HFF-Myc (cell line): ENCODE results near the gene TRH.

Experiments used
- DNase-seq: peaks from one replicate; pipeline ENCODE4 v3.0.0-alpha.2; 2011; ENCODE audit warnings: low read depth; ENCODE audit errors: extremely low read depth
- H3K4me3 ChIP-seq: replicated peaks from 2 replicates; pipeline ENCODE4 v1.5.1; 2011; ENCODE audit warnings: low read depth, mild to moderate bottlenecking, control low read depth, low read length
- CTCF ChIP-seq: IDR thresholded peaks from 2 replicates; pipeline ENCODE4 v1.5.1; 2012; ENCODE audit warnings: mild to moderate bottlenecking, low read depth, low read length, control low read depth; ENCODE audit errors: missing control alignments

Gene TRH

DNA sequence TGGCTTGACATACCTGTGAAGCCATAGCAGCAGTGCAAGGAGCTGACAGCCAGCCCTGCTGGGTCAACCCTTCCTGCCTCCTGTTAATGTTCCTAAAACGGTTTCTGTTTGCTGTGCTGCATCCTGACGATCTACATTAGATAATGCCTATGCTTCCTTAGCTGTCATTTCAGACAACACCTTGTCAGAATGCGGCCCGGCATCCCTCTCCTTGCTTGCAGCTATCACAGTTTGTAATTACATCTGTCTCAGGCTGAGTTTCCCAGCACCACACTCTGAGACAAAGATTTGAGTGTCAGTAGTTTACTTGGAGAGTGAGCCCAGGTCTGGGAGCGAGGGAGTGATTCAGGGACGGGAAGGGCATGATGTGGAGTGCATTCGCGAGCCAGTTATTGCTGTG lies 9.0 kb downstream of the TRH start:
- no peak for TF ChIP-seq CTCF
- no peak for DNase-seq
- H3K4me3 ChIP-seq = no peak overlapping the region

- no peak for DNase-seq
- no peak for TF ChIP-seq CTCF
- H3K4me3 ChIP-seq = no peak overlapping the region
Observed at GRCh38 chr3:129984125-129984524, 9.6 kb downstream of the TRH start.

DNA sequence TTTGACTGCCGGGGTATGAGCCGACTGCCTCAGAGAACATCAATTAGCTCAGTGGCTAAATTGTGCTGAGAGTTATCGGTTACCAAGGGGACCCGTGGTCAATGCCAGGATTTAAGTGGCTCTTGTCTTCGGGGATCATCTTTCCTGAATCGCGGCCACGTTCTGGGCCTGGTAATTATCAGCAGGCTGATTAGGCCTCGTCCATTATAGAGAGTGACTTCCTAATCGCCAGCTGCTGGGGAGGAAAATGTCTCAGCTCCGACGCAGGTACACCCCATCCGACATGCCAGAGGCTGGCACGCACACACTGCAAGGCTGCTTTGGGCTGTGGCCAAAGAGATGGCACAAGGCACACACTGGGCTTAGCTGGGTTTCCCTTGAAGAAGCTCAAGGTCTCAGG lies 10.6 kb downstream of the TRH start:
- TF ChIP-seq CTCF = no peak
- no peak overlapping the region for H3K4me3 ChIP-seq
- no peak for DNase-seq

GRCh38 chr3:129988429-129988828 lies 13.9 kb downstream of the TRH start:
- no peak for TF ChIP-seq CTCF
- no peak for DNase-seq
- no peak overlapping the region for H3K4me3 ChIP-seq

DNA sequence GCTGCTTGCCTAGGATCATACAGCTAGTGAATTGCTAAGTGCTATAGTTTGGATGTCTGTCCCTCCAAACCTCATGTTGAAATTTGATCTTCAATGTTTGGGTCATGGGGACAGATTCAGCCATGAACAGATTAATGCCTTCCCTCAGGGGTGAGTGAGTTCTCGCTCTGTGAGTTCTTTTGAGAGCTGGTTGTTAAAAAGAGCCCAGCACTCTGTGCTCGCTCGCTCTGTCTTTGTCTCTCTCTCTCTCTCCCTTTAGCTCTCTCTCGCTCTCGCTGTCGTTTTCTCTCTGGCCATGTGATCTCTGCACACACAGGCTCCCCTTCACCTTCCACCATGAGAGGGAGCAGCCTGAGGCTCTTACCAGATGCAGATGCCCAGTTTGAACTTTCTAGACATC lies 14.9 kb downstream of the TRH start:
- TF ChIP-seq CTCF = no peak
- no peak for DNase-seq
- H3K4me3 ChIP-seq = no peak overlapping the region

DNA sequence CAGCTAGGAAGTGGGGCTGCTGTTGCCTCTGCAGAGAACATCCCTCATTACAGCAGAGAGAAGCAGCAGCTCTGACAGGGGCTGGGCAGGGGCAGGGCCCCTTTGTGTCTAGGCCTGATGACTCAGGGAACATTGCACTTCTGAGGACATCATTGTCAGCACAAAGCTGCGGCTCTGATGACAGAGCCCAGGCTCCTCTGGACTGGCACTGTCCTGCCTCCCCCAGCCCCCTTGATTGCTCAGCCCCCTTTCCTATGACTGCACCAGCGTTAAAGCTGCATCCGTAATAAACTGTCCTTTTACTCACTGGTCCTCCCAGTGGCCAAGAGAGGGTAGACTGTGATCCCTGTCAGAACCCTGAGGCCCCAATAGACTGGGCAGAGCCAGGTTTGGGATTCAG lies 18.3 kb downstream of the TRH start:
- no peak for DNase-seq
- no peak overlapping the region for H3K4me3 ChIP-seq
- peak; percentile 37 for TF ChIP-seq CTCF

DNA sequence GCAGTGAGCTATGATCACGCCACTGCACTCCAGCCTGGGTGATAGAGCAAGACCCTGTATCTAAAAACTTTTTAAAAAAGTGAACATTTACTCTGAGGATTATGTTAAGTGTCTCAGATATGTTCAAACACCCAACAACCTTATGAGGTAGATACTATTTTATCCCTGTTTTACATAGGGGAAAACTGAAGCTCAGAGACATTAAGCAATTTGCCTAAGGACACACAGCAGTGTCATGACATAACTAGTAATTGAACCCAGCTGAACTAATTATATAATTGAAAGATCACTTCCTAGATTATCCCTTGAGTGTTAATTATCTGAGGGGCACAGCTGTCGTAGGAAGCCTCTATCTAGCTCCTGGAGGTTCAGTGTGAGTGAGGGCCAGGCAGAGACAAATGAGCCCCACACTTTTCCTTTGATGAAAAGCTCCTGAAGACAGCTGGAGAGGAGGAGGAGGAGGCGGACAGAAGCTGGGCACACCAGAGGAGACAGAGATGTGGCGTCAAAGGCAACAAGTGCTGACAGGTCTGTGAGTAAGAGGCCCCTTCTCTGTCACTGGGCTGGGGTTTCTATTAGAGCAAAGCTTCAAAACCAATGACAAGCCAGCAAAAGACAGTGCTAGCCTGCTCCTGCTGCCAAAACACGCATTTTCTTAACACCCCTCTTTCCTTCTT lies 20.5 kb downstream of the TRH start:
- no peak overlapping the region for H3K4me3 ChIP-seq
- no peak for DNase-seq
- no peak for TF ChIP-seq CTCF
